IMR-90 (cell line): ENCODE measurements around the gene ANKRD63. TPM values are rescaled to one million over a fixed set of nuclear protein-coding genes. Genes with fewer than 3 reads are reported as not detected.
A peak's percentile ranks its signal among the peaks of the same experiment; 100 is the strongest.

ENCODE experiments used
- ATAC-seq: fragments of 200-7000 bp; cut with Tn5 transposase; 2 replicates; pipeline ENCODE4 v1.9.1; 2020; ENCODE audit warnings: low read depth, mild to moderate bottlenecking, moderate library complexity
- BruUV-seq: library from RNA; stranded (reverse); fragments of 400-500 nt; replicated peaks from 2 replicates; lab custom pipeline; 2021; lab: Mats Ljungman, UMichigan
- CTCF ChIA-PET: fragments of 300-600 bp; formaldehyde crosslinking; extraction: SDS; loops from one replicate; lab custom pipeline; 2021; ENCODE audit warnings: antibody characterized with exemption; lab: Yijun Ruan, JAX
- POLR2A ChIA-PET: fragments of 300-600 bp; sonication (Branson Sonifier 250); formaldehyde crosslinking; loops from one replicate; lab custom pipeline; 2022; ENCODE audit warnings: antibody characterized with exemption; ENCODE audit not compliant: unreplicated experiment; lab: Charles Lee
- DNase-seq: peaks from one replicate; pipeline ENCODE4 v3.0.0; 2013
- H2AFZ ChIP-seq: replicated peaks from 2 replicates; pipeline ENCODE3; 2013; ENCODE audit warnings: low read length, mild to moderate bottlenecking; ENCODE audit not compliant: poor library complexity
- H2AK5ac ChIP-seq: 2 replicates; pipeline ENCODE4 v1.6.1; 2013; ENCODE audit warnings: low read depth, low read length, inconsistent platforms
- H2AK9ac ChIP-seq: replicated peaks from 2 replicates; pipeline ENCODE3; 2013; ENCODE audit warnings: mild to moderate bottlenecking, low read depth, low read length, moderate library complexity; ENCODE audit not compliant: poor library complexity
- H2BK120ac ChIP-seq: 2 replicates; pipeline ENCODE4 v1.6.1; 2013; ENCODE audit warnings: low read depth, low read length, inconsistent platforms
- H2BK15ac ChIP-seq: 3 replicates; pipeline ENCODE4 v1.6.1; 2013; ENCODE audit warnings: low read depth, low read length, inconsistent platforms
- H2BK20ac ChIP-seq: 2 replicates; pipeline ENCODE4 v1.6.1; 2013; ENCODE audit warnings: low read depth, mild to moderate bottlenecking, inconsistent platforms, low read length, moderate library complexity
- H2BK5ac ChIP-seq: 2 replicates; pipeline ENCODE4 v1.6.1; 2013; ENCODE audit warnings: mild to moderate bottlenecking, low read depth, low read length, inconsistent platforms; ENCODE audit not compliant: poor library complexity, severe bottlenecking
- H3K14ac ChIP-seq: replicated peaks from 2 replicates; pipeline ENCODE4 v1.6.1; 2013; ENCODE audit warnings: low read depth, low read length, inconsistent platforms
- H3K18ac ChIP-seq: 2 replicates; pipeline ENCODE4 v1.6.1; 2013; ENCODE audit warnings: low read depth, low read length, control low read depth
- H3K23ac ChIP-seq: 2 replicates; pipeline ENCODE4 v1.6.1; 2013; ENCODE audit warnings: low read depth, low read length, inconsistent platforms
- H3K27ac ChIP-seq: 2 replicates; pipeline ENCODE4 v1.5.1; 2013; ENCODE audit warnings: mild to moderate bottlenecking, control low read depth, low read length; ENCODE audit not compliant: insufficient read depth
- H3K27me3 ChIP-seq: 2 replicates; pipeline ENCODE4 v1.6.1; 2013; ENCODE audit warnings: low read length; ENCODE audit not compliant: control insufficient read depth, insufficient read depth
- H3K36me3 ChIP-seq: 2 replicates; pipeline ENCODE4 v1.6.1; 2013; ENCODE audit warnings: low read length, mixed read lengths; ENCODE audit not compliant: control insufficient read depth, insufficient read depth
- H3K4ac ChIP-seq: 2 replicates; pipeline ENCODE4 v1.6.1; 2013; ENCODE audit warnings: low read depth, low read length, inconsistent platforms
- H3K4me1 ChIP-seq: 2 replicates; pipeline ENCODE4 v1.6.1; 2013; ENCODE audit warnings: low read length, mixed read lengths; ENCODE audit not compliant: control insufficient read depth, insufficient read depth
- H3K4me2 ChIP-seq: 2 replicates; pipeline ENCODE4 v1.6.1; 2013; ENCODE audit warnings: low read depth, mild to moderate bottlenecking, control low read depth, low read length, moderate library complexity
- H3K4me3 ChIP-seq: 2 replicates; pipeline ENCODE4 v1.5.1; 2013; ENCODE audit warnings: low read depth, mild to moderate bottlenecking, control low read depth, low read length, moderate library complexity; ENCODE audit not compliant: insufficient read depth
- H3K56ac ChIP-seq: 2 replicates; pipeline ENCODE4 v1.6.1; 2013; ENCODE audit warnings: low read length, inconsistent platforms; ENCODE audit not compliant: insufficient read depth; ENCODE audit errors: extremely low read depth
- H3K79me1 ChIP-seq, 2 experiments: 2 replicates each; pipeline ENCODE4 v1.6.1; 2013; ENCODE audit warnings: low read length in 2 of 2, inconsistent platforms in 1 of 2, low read depth in 1 of 2
- H3K9ac ChIP-seq: 2 replicates; pipeline ENCODE4 v1.6.1; 2013; ENCODE audit warnings: low read depth, low read length, control low read depth
- H3K9me1 ChIP-seq: 2 replicates; pipeline ENCODE4 v1.6.1; 2013; ENCODE audit warnings: low read length, inconsistent platforms; ENCODE audit not compliant: insufficient read depth
- H3K9me3 ChIP-seq: 2 replicates; pipeline ENCODE4 v1.6.1; 2013; ENCODE audit warnings: low read length; ENCODE audit not compliant: control insufficient read depth, insufficient read depth
- H4K20me1 ChIP-seq: 2 replicates; pipeline ENCODE4 v1.6.1; 2013; ENCODE audit warnings: low read length, inconsistent platforms; ENCODE audit not compliant: insufficient read depth
- H4K5ac ChIP-seq: 2 replicates; pipeline ENCODE4 v1.6.1; 2013; ENCODE audit warnings: mild to moderate bottlenecking, low read depth, low read length, control low read depth
- H4K8ac ChIP-seq, 2 experiments: 2 replicates each; pipeline ENCODE4 v1.6.1; 2013; ENCODE audit warnings: low read depth in 2 of 2, low read length in 2 of 2, control low read depth in 1 of 2, inconsistent platforms in 1 of 2
- H4K91ac ChIP-seq: 2 replicates; pipeline ENCODE4 v1.6.1; 2013; ENCODE audit warnings: low read depth, low read length, inconsistent platforms; ENCODE audit not compliant: insufficient read depth
- BHLHE40 ChIP-seq: fragments of 150-350 bp; IDR thresholded peaks from 2 replicates; pipeline ENCODE4 v1.6.1; 2016; ENCODE audit warnings: mild to moderate bottlenecking, low read depth, low read length
- CEBPB ChIP-seq: IDR thresholded peaks from 2 replicates; pipeline ENCODE4 v1.6.1; 2012; ENCODE audit warnings: low read depth, low read length, improper control_type of control experiment
- CTCF ChIP-seq: conservative IDR thresholded peaks from 2 replicates; pipeline ENCODE4 v1.5.1; 2012; ENCODE audit warnings: mild to moderate bottlenecking, low read depth, low read length, improper control_type of control experiment
- ELK1 ChIP-seq: fragments of 150-350 bp; IDR thresholded peaks from 2 replicates; pipeline ENCODE4 v1.6.1; 2016; ENCODE audit warnings: low read depth, mild to moderate bottlenecking, low read length, moderate library complexity, borderline replicate concordance
- FOS ChIP-seq: fragments of 150-350 bp; IDR thresholded peaks from 2 replicates; pipeline ENCODE4 v1.6.1; 2016; ENCODE audit warnings: low read depth, low read length
- MAFK ChIP-seq: IDR thresholded peaks from 2 replicates; pipeline ENCODE4 v1.6.1; 2012; ENCODE audit warnings: low read depth, low read length, improper control_type of control experiment
- MAZ ChIP-seq: IDR thresholded peaks from 2 replicates; pipeline ENCODE4 v1.6.1; 2012; ENCODE audit warnings: low read depth, mild to moderate bottlenecking, low read length, improper control_type of control experiment, moderate library complexity, borderline replicate concordance
- MXI1 ChIP-seq: IDR thresholded peaks from 2 replicates; pipeline ENCODE4 v1.6.1; 2012; ENCODE audit warnings: low read depth, mild to moderate bottlenecking, low read length, moderate library complexity, borderline replicate concordance
- NFE2L2 ChIP-seq: fragments of 150-350 bp; IDR thresholded peaks from 2 replicates; pipeline ENCODE4 v1.6.1; 2016; ENCODE audit warnings: low read depth, mild to moderate bottlenecking, low read length
- RAD21 ChIP-seq: IDR thresholded peaks from 2 replicates; pipeline ENCODE4 v1.6.1; 2012; ENCODE audit warnings: low read length, improper control_type of control experiment
- RCOR1 ChIP-seq: IDR thresholded peaks from 2 replicates; pipeline ENCODE4 v1.6.1; 2012; ENCODE audit warnings: mild to moderate bottlenecking, low read length, improper control_type of control experiment; ENCODE audit not compliant: insufficient replicate concordance
- RFX5 ChIP-seq: IDR thresholded peaks from 2 replicates; pipeline ENCODE4 v1.8.0; 2012; ENCODE audit warnings: low read depth, mild to moderate bottlenecking, low read length, moderate library complexity
- SMC3 ChIP-seq: fragments of 150-350 bp; IDR thresholded peaks from 2 replicates; pipeline ENCODE4 v1.6.1; 2016; ENCODE audit warnings: low read depth, mild to moderate bottlenecking, antibody characterized with exemption, low read length, moderate library complexity
- USF2 ChIP-seq: fragments of 150-350 bp; IDR thresholded peaks from 2 replicates; pipeline ENCODE4 v1.6.1; 2017; ENCODE audit warnings: mild to moderate bottlenecking, antibody characterized with exemption, low read length, low read depth
- WGBS, 2 experiments: methylation state at CpG; one replicate each; pipeline versions ENCODE4 v1.1.5 to v1.1.7; 2013; ENCODE audit warnings: missing lambda C conversion rate in 2 of 2; ENCODE audit not compliant: insufficient read length in 1 of 2; ENCODE audit errors: extremely low coverage in 2 of 2; 5-methylcytosine and 5-hydroxymethylcytosine counted together
- dilution Hi-C: fragments of 300-500 bp; cut with HindIII; formaldehyde crosslinking; loops from one replicate; pipeline ENCODE4 v1.14.3; 2018; ENCODE audit warnings: low sequenced_read_pairs; ENCODE audit not compliant: unreplicated experiment
- in situ Hi-C: fragments of 300-500 bp; cut with MboI; formaldehyde crosslinking; loops from 3 replicates; pipeline ENCODE4 v1.14.3; 2019; ENCODE audit warnings: low sequenced_read_pairs, inconsistent platforms, mixed read lengths
- intact Hi-C: fragments of 100-400 bp; cut with micrococcal nuclease; formaldehyde crosslinking; loops from 2 replicates; pipeline ENCODE4 v1.10.0; 2022
- polyA plus RNA-seq, 3 experiments: library from polyadenylated mRNA; depleted of rRNA; stranded (reverse); fragments of >200 nt; gene quantifications; 2 replicates each; pipeline ENCODE4 v1.2.3, GENCODE V29; 2012; ENCODE audit warnings: low replicate concordance in 1 of 3
- total RNA-seq: library from RNA; depleted of rRNA; stranded (reverse); fragments of >200 nt; gene quantifications from 2 replicates; pipeline ENCODE4 v1.2.3, GENCODE V29; 2012

ANKRD63 gene
- total and polyA plus RNA-seq, 2 of the 4 experiments (the other 2 are of a cell fraction), result not detected

- H3K56ac ChIP-seq, result no peak overlapping the region
- ATAC-seq (peak; percentile 92), DNase-seq (peak; percentile 49)
- H3K9me3 ChIP-seq, result no peaks in the 10 kb centered on the region
- H4K91ac ChIP-seq, result no peak overlapping the region
- BruUV-seq, result no TSS peak
- H3K14ac ChIP-seq, result no peak overlapping the region
- no peaks in the 10 kb centered on the region for H3K9me1 ChIP-seq
- peak overlapping the region; percentile 32 for H2AK9ac ChIP-seq
- H3K4me1 ChIP-seq, result peaks cover 3% of the 10 kb centered on the region
- no peak overlapping the region for H3K23ac ChIP-seq
- no peak overlapping the region for H2BK15ac ChIP-seq
- WGBS, 2 experiments, result 2% methylated on average over 48 of the region's 68 CpGs; no CpG with 5 or more reads in 1 of the 2 experiments
- no peaks in the 10 kb centered on the region for H4K20me1 ChIP-seq
- ChIA-PET CTCF (interaction anchor here (0.9 to 2.6 kb wide), 5 partner anchors 11 to 74 kb away, joined by 3 to 13 read pairs (median 4); no protein-coding TSS in a partner anchor), POLR2A (interaction anchor here (1.2 kb wide), 1 partner anchor 10 kb away, joined by 7 read pairs; no protein-coding TSS in a partner anchor)
- intact Hi-C loops (no loop called here), dilution Hi-C loops (no loop called here), in situ Hi-C loops (no loop called here)
- no peak overlapping the region for H2BK120ac ChIP-seq
- no peak overlapping the region for H3K27ac ChIP-seq
- no peak overlapping the region for H3K4ac ChIP-seq
- 0 out of 4 replicates have a peak overlapping the region, but pooled peaks of 1 of the 2 experiments have one; percentile 28 for H4K8ac ChIP-seq
- H3K36me3 ChIP-seq, result no peaks in the 10 kb centered on the region
- no peak overlapping the region for H2AK5ac ChIP-seq
- peak overlapping the region; percentile 27 for H3K4me3 ChIP-seq
- no peaks in the 10 kb centered on the region for H3K79me1 ChIP-seq
- H3K27me3 ChIP-seq, result peaks cover 69% of the 10 kb centered on the region
- peak overlapping the region; percentile 43 for H3K4me2 ChIP-seq
- H2AFZ ChIP-seq, result peak overlapping the region; percentile 93
- H3K18ac ChIP-seq, result no peak overlapping the region
- no peak overlapping the region for H2BK20ac ChIP-seq
- H3K9ac ChIP-seq, result no peak overlapping the region
- no peak overlapping the region for H2BK5ac ChIP-seq
- no peak overlapping the region for H4K5ac ChIP-seq
- TF ChIP-seq USF2 (peak; percentile 51; the same call in 1 of the 2 replicates), NFE2L2 (no peak), BHLHE40 (peak; percentile 14; the same call in 1 of the 2 replicates), MAFK (no peak), RAD21 (no peak), RCOR1 (no peak), RFX5 (no peak), ELK1 (no peak), SMC3 (no peak), FOS (no peak), MXI1 (peak; percentile 66; the same call in 1 of the 2 replicates), CEBPB (no peak), CTCF (no peak), MAZ (no peak)
Measured at GRCh38 chr15:40290918-40291574, 8.2 kb upstream of the ANKRD63 start.
